ENCODE results near the gene CETN2.

Gene CETN2

GRCh38 chrX:152866386-152866785, 35.8 kb upstream of the CETN2 start:
- Histone ChIP-seq H3K4me2 (ENCODE audit: low read depth, low read length, poor library complexity, severe bottlenecking) (no peak overlapping the region), H3K9ac (ENCODE audit: low read length) (no peak overlapping the region), H3K79me2 (ENCODE audit: insufficient read depth, low read length) (no peaks in the 10 kb centered on the region), H4K20me1 (ENCODE audit: low read depth, low read length) (no peaks in the 10 kb centered on the region), H3K36me3 (ENCODE audit: low read length) (no peaks in the 10 kb centered on the region), H3K4me3 (ENCODE audit: insufficient read depth, low read length, poor library complexity, severe bottlenecking) (no peak overlapping the region), H3K27me3 (ENCODE audit: low read length) (no peaks in the 10 kb centered on the region), H3F3A (ENCODE audit: insufficient read depth) (no peaks in the 10 kb centered on the region), H3K9me2 (replicated peaks; ENCODE audit: insufficient read depth, low read length) (no peaks in the 10 kb centered on the region), H3K27ac (ENCODE audit: low read depth, low read length) (no peak overlapping the region), H3K9me3 (ENCODE audit: insufficient read depth, low read length) (no peaks in the 10 kb centered on the region), H2AFZ (ENCODE audit: low read depth, low read length, severe bottlenecking) (no peak overlapping the region)
- TF ChIP-seq EZH2phosphoT487 (conservative IDR thresholded peaks at IDR 0.05; ENCODE audit: low read length): no peak
- TF ChIP-seq CTCF (IDR thresholded peaks at IDR 0.05; ENCODE audit: insufficient read depth, low read length, poor library complexity, severe bottlenecking): no peak

DNA sequence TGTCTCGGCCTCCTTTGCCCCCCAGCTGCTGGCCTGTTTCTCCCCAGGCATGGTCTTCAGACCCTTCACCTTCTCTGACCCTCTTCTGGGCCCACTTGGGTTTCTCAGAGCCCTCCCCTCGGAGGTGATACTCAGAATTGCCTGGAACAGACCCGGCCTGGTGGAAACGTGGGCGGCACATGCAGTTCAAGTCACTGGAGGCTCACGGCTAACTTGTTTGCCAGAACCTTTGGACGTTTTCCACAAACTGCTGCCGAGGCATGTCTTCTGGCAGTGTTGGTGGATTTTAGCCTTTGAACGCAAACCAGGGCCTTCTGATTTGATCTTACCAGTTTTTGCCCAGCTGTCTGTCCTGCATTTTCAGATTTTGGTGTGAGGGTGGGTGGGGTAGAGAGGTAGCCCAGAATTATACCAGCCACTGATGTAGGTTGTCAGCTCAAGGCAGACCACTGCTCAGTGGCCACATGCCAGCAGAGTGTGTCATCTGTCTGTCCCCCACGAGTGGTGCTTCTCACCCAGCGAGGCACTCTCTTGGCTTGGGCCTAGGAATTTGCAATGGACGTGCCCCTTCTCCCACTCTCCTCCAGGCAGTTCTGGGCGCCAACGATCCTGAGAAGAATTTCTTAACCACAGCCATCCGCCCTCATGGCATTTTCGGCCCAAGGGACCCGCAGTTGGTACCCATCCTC, 34.8 kb upstream of the CETN2 start:
- Histone ChIP-seq H3K27ac (ENCODE audit: low read depth, low read length) (no peak overlapping the region), H3F3A (ENCODE audit: insufficient read depth) (no peaks in the 10 kb centered on the region), H3K27me3 (ENCODE audit: low read length) (no peaks in the 10 kb centered on the region), H3K4me3 (ENCODE audit: insufficient read depth, low read length, poor library complexity, severe bottlenecking) (no peak overlapping the region), H2AFZ (ENCODE audit: low read depth, low read length, severe bottlenecking) (no peak overlapping the region), H3K4me2 (ENCODE audit: low read depth, low read length, poor library complexity, severe bottlenecking) (no peak overlapping the region), H3K9me3 (ENCODE audit: insufficient read depth, low read length) (no peaks in the 10 kb centered on the region), H3K36me3 (ENCODE audit: low read length) (no peaks in the 10 kb centered on the region), H3K79me2 (ENCODE audit: insufficient read depth, low read length) (no peaks in the 10 kb centered on the region), H3K9ac (ENCODE audit: low read length) (no peak overlapping the region), H4K20me1 (ENCODE audit: low read depth, low read length) (no peaks in the 10 kb centered on the region), H3K9me2 (replicated peaks; ENCODE audit: insufficient read depth, low read length) (no peaks in the 10 kb centered on the region)
- TF ChIP-seq CTCF (IDR thresholded peaks at IDR 0.05; ENCODE audit: insufficient read depth, low read length, poor library complexity, severe bottlenecking): no peak
- TF ChIP-seq EZH2phosphoT487 (conservative IDR thresholded peaks at IDR 0.05; ENCODE audit: low read length): no peak

DNA sequence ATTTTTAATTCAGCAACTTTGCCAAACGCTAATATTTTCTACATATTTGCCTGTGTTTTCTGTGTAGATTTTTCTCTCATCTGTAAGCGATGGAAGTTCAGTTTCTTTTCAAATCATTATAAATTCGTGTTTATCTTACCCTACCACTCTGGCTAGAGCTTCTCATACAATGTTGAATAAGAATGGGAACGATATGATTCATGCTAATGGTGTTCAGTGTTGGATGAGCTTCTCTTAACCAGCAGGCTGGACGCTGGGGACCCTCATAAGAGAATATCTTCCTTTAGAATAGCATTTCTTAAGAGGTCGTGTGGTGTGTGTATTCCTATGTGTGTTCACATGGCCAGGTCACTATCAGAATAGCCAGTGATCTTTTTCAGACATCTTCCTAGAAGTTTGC, 31.3 kb upstream of the CETN2 start:
- no peak overlapping the region for H3K4me3 ChIP-seq (ENCODE audit: insufficient read depth, low read length, poor library complexity, severe bottlenecking)
- H2AFZ ChIP-seq (ENCODE audit: low read depth, low read length, severe bottlenecking): no peak overlapping the region
- H3K9me3 ChIP-seq (ENCODE audit: insufficient read depth, low read length): no peaks in the 10 kb centered on the region
- no peak overlapping the region for H3K9ac ChIP-seq (ENCODE audit: low read length)
- H3F3A ChIP-seq (ENCODE audit: insufficient read depth): no peaks in the 10 kb centered on the region
- no peak overlapping the region for H3K4me2 ChIP-seq (ENCODE audit: low read depth, low read length, poor library complexity, severe bottlenecking)
- TF ChIP-seq EZH2phosphoT487 (conservative IDR thresholded peaks at IDR 0.05; ENCODE audit: low read length): no peak
- no peak for TF ChIP-seq CTCF (IDR thresholded peaks at IDR 0.05; ENCODE audit: insufficient read depth, low read length, poor library complexity, severe bottlenecking)
- H3K27ac ChIP-seq (ENCODE audit: low read depth, low read length): no peak overlapping the region
- no peaks in the 10 kb centered on the region for H3K27me3 ChIP-seq (ENCODE audit: low read length)
- H3K79me2 ChIP-seq (ENCODE audit: insufficient read depth, low read length): no peaks in the 10 kb centered on the region
- H4K20me1 ChIP-seq (ENCODE audit: low read depth, low read length): no peaks in the 10 kb centered on the region
- H3K36me3 ChIP-seq (ENCODE audit: low read length): 0 out of 2 replicates have a peak, but pooled peaks cover 3% of the 10 kb centered on the region
- no peaks in the 10 kb centered on the region for H3K9me2 ChIP-seq (replicated peaks; ENCODE audit: insufficient read depth, low read length)
